HG03565 (cell line): ENCODE data around the gene HAUS1.
"Not testable (repeated sequence)": the region's sequence is repeated elsewhere in the genome, so short reads cannot be mapped to it uniquely, and the experiment has no call there.

Source experiments
- ATAC-seq: cut with Tn5 transposase; IDR thresholded peaks from one replicate; pipeline ENCODE4 v1.9.1; 2021; ENCODE audit warnings: mild to moderate bottlenecking, moderate library complexity; ENCODE audit not compliant: unreplicated experiment

The HAUS1 gene

DNA sequence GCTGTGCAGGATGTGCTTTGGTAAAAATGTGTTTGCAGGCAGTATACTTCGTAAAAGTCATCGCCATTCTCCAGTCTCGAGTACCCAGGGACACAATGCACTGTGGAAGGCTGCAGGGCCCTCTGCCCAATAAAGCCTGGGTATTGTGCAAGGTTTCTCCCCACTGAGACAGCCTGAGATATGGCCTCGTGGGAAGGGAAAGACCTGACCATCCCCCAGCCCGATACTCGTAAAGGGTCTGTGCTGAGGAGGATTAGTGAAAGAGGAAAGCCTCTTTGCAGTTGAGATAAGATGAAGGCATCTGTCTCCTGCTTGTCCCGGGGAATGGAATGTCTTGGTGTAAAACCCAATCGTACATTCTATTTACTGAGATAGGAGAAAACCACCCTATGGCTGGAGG, 15.7 kb upstream of the HAUS1 start:
- not testable (repeated sequence) for ATAC-seq

GRCh38 chr18:46095532-46095931, 8.7 kb upstream of the HAUS1 start:
- ATAC-seq, result no peak

DNA sequence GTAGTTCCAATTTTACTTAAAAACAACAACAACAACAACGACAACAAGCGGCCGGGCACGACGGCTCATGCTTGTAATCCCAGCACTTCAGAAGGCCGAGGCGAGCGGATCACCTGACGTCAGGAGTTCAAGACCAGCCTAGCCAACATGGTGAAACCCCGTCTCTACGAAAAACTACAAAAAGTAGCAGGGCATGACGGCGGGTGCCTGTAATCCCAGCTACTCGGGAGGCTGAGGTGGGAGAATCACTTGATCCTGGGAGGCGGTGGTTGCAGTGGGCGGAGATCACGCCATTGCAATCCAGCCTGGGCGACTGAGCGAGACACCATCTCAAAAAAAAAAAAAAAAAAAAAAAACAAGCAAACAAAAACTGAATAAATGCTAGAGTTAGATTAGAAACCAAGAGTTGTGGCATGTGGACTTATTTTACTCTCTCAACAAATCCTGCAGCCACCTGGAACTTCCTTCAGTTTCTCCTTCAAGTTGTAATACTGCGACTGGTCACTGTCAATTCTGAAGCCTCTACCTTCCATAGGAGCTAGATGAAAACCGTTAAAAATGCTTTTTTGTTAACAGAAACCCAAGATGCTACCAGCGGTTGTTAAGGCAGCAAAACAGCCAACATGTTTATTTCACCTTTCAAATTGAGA, 7.4 kb upstream of the HAUS1 start:
- ATAC-seq, result no peak

- ATAC-seq, result peak; percentile 16
Measured at GRCh38 chr18:46097431-46097800, 6.8 kb upstream of the HAUS1 start.

DNA sequence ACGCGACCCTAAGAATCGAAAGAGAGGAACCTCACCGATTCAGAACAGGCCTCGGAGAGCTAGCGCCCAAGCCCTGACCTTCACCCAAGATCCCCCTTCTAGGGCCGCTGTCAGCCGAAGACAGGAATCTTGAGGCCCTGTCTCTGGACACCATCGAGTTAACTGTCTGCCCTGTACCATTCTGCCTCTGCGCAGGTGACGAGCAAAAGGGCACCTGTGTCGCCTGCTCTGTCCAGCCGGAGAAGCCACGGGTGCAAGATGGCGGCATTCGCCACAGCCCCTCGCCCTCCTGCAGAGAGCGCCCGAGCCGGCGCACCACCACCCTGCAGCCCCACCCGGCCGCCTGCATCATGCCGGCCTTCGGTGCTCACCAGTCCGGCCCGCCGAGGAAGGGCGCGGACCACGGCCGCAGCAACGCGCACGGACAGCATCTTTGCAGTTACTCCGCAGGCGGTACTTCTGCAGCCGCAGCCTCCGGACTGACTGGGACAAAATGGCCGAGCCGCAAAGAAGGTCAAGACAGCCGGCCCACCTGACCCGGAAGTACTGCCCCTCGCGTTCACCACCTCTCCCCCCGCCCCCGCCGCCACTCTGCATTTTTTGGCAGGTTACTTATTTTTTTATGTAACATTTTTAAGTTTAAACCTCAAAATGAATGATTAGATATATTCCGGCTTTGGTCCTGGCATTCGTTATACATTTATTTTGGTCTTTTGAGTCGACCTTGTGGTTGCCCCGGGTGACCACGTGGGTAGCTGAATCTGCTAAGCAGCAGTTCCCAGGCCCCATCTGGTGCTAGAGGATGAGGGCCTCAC, 6.2 kb upstream of the HAUS1 start, which contains the start of gene ATP5F1A:
ATP5F1A (minus strand) TSS at position 496 of the 815 bp plus-strand sequence; CDS start at position 431, 65 bp downstream.
- ATAC-seq, result peak; percentile 67

GRCh38 chr18:46098616-46098933, 5.6 kb upstream of the HAUS1 start:
- ATAC-seq, result no peak

- no peak for ATAC-seq
Measured at GRCh38 chr18:46099463-46099862, 4.7 kb upstream of the HAUS1 start.

DNA sequence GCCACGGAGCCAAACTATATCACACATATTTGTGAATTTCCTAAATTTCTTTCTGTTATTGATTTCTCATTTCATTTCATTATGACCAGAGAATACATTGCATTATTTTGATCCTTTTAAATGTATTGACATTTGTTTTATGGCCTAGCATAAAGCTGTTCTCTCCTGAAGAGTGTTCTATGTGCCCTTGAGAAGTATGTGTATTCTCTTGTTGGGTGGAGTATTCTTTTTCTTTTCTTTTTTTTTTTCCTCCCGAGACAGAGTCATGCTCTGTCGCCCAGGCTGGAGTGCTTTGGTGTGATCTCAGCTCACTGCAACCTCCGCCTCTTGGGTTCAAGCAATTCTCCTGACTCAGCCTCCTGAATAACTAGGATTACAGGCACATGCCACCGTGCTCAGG, 5.2 kb downstream of the HAUS1 start:
- ATAC-seq, result no peak

DNA sequence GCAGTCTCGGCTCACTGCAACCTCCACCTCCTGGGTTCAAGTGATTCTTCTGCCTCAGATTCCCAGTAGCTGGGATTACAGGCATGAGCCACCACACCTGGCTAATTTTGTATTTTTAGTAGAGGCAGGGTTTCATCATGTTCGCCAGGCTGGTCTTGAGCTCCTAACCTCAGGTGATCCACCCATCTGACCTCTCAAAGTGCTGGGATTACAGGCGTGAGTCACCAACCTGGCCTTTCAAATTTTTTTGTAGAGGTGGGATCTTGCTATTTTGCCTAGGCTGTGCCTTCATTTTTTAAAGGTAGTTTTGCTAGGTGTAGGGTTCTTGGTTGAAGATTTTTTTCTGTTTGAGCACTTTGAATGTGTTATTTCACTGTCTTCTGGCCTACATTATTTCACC, 6.2 kb downstream of the HAUS1 start:
- no peak for ATAC-seq

- ATAC-seq, result no peak
Measured at GRCh38 chr18:46113751-46114150, 9.6 kb downstream of the HAUS1 start.

GRCh38 chr18:46126625-46127024, 22.4 kb downstream of the HAUS1 start:
- ATAC-seq, result not testable (repeated sequence)

DNA sequence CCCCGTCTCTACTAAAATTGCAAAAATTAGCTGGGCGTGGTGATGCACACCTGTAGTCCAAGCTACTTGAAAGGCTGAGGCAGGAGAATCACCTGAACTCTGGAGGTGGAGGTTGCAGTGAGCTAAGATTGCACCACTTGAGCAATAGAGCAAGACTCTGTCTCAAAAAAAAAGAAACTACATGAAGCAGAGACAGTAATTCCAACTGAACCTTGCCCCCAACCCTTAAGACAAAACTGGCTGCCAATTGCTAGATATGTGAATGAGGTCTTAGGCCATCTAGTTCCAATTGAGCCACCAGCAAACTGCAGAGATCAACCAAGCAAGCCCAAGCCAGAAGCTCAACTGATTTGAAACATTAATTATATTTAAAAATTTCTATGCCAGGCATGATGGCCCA, 25.9 kb downstream of the HAUS1 start:
- ATAC-seq, result no peak

GRCh38 chr18:46130549-46130948, 26.4 kb downstream of the HAUS1 start:
- ATAC-seq, result not testable (repeated sequence)

DNA sequence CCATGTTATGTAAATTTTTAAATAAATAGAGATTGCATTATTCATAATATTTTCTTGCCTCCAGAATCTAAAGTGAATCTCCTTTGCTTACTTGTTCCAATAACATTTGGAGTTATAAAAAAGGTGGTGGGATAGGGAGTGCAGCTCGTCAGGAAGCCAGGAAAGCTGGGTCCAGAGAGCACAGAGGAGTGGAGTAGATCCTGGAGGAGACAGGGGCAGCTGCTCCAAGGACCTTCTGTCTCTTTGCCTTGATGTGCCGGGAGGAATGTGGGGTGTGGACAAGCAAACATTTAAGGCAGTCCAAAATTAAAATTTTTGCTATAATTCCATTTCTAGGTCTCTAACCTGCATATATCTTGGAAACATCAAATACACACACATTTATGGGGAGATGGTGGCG, 29.3 kb downstream of the HAUS1 start:
- no peak for ATAC-seq

DNA sequence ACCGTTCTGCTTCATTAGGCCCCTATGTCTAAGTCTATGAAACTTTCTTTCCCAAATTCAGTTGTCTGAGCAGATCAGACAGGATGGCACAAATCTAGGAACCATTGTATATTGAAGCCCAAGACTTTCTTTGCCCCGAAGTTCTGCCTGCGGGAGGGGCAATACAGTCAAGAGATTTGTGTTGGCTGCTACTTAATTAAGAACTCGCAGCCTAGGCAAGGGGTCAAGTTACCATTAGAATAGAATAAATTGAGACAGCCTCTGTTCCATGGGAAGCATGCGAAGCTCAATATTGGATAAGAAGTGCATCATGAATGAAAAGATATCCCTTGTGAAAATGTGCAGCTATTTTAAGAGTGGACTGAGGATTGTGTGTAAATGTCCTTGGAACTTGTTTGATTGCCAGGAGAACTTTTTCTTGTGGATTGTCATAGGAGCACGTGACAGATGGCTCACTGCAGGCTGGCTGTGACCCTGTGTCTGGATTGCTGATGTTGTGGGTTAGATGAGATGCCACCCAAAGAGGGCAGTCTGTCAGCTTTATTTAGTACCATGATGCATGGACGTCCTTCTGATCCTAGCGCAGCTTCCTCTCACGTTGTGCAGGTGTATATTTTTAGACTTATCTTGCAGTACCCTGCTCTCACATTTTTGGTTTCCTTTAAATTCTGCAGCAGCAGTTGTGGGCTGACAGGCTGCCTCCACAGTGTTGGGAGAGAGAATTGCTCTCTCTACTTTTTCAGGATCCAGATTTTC, 30.9 kb downstream of the HAUS1 start:
- no peak for ATAC-seq

DNA sequence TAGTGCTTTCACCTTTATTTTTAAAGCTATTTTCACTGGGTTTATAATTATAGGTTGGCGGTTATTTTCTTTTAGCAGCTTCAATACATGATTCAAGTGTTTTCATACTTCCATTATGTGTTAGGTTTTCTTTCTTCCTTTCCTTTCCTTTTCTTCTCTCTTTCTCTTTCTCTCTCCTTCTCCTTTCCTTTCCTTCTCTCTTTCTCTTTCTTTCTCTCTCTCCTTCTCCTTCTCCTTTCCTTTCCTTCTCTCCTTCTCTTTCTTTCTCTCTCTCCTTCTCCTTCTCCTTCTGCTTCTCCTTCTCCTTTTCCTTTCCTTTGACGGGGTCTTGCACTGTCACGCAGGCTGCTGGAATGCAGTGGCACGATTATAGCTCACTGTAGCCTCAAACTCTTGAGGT, 36.0 kb downstream of the HAUS1 start:
- no peak for ATAC-seq

DNA sequence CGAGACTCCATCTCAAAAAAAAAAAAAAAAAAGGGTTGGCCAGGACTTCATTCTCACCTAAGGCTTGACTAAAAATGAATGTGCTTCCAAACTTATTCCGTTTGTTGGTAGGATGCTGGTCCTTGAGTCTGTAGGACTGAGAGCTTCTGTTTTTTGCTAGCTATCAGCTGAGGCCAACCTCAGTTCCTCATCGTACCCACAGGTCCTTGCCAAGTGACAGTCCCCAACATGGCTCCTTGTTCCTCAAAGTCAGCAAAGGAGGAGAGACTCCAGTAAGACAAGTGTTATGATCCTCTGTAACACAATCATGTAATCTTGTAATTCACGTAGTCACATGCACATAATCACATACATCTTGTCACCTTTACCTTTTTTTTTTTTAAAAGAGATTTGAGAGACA, 37.0 kb downstream of the HAUS1 start:
- ATAC-seq, result no peak

DNA sequence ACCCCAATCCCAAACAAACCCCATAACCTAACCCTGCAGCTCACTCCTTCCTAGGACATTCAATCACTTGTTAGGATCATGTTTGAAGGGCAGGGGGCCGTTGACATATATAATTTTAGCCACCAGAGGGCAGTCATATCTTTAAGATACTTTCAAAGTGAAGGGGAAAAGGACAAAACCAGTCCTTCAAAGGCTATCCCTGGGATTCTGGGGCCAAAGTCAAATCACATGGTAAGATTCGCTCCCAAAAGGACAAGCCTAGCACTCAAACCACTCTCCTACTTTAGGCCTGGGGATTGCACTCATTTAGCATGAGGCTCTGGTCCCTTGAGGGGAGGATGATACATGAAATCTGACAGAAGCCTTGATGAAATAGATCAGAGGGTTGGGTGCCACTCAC, 44.6 kb downstream of the HAUS1 start:
- no peak for ATAC-seq

- ATAC-seq, result no peak
Measured at GRCh38 chr18:46152436-46152807, 48.2 kb downstream of the HAUS1 start.

DNA sequence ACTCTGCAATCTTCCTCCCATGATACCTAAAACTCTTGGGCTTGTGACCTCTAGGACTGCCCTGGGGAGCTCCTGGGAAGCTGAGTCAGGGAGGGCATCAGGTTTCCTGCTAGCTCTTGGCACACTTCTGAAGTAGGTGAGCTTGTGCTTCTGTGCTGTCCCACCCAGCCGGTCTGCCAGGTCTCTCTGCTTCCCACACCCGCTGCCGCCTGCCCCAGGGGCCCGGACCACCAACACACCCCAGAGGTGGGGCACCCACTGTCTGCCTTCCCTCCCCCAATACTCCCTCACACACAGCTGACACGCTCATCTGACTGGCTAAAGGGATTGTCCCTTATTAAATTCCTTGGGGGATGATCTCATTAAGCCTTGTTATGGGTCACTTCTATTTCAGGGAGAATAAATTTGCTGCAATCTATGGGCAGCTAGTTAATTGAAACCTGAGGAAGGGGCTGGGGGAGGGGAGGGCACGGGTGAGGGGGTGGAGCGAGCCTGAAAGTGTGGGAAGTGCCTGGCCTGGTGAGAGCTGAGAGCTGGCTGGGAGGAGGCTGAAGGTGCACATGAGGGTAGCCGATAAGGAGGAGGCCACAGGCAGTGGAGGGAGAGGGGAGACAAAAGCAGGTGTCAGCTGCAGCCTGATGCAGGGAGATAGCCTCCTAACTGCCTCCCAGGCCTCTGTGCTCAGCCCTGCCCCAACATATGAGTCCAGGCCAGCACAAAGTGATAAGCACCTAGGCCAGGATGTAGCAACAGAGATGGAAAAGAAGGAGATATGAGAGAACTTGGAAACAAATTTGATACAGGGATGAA, 48.8 kb downstream of the HAUS1 start:
- ATAC-seq, result no peak

DNA sequence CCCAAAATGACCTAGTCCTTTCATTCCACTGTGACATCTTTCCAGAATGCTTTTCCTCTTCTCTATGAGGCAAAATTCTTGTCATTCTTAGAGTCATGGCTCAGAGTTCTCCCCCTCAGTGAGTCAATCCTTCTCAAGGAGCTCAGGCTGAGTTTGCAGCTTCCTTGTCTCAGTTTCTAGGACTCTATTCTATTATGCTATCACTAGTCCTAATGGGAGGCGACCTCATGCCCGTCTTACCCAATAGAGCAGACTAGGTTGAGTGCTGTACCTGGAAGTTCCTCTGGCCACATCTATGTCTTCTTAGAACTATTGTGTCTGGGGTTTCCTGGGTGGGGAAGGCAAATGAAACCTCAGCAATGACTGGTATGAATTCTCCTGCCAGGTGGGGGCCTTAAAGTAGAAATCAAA, 51.5 kb downstream of the HAUS1 start:
- no peak for ATAC-seq
